ENCODE measurements around the gene DCAF7. TPM values are rescaled to one million over a fixed set of nuclear protein-coding genes. Genes with fewer than 3 reads are reported as not detected.

DCAF7 gene, protein sequence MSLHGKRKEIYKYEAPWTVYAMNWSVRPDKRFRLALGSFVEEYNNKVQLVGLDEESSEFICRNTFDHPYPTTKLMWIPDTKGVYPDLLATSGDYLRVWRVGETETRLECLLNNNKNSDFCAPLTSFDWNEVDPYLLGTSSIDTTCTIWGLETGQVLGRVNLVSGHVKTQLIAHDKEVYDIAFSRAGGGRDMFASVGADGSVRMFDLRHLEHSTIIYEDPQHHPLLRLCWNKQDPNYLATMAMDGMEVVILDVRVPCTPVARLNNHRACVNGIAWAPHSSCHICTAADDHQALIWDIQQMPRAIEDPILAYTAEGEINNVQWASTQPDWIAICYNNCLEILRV
- 10 to 100 TPM; 25.5 to 33.3 (median 28.2) TPM for total RNA-seq

DNA sequence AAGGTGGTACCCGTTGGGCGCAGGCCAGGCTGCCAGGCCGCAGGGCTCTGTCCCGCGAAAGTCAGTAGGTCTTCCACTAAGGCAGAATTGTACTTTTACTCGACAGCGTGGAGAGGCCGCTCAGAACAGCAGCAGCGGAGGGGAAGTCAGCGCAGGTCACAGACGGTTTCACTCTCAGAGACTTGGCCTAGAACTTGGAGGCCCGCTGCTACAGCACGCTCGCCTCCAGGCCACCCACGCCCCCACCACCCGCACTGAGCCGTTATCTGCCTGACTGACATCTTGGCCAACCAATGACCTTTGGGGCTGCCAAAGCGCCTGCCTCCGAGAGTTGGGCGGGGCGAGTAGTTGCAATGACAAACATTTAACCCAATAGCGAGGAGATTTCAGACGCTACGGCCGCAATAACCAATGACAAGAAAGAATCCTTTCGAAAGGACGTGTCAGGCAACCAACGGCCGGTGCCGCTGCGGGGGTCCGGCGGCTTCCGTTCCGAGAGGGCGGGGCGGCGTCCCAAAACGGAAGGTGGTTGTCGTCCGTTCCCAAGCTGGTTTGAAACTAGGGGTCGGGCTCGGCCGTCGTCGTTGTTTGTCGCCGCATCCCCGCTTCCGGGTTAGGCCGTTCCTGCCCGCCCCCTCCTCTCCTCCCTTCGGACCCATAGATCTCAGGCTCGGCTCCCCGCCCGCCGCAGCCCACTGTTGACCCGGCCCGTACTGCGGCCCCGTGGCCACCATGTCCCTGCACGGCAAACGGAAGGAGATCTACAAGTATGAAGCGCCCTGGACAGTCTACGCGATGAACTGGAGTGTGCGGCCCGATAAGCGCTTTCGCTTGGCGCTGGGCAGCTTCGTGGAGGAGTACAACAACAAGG lies at the start of gene DCAF7:
DCAF7 (plus strand) TSS at position 532 of the 871 bp plus-strand sequence; CDS start at position 733, 201 bp downstream.
- peak; percentile 99 to 100 for DNase-seq (ENCODE audit: low spot score in 2 of 2)
- peak; percentile 69 to 77 for TF ChIP-seq EP300 (IDR thresholded peaks at IDR 0.05)
- TF ChIP-seq, protein P1, sequence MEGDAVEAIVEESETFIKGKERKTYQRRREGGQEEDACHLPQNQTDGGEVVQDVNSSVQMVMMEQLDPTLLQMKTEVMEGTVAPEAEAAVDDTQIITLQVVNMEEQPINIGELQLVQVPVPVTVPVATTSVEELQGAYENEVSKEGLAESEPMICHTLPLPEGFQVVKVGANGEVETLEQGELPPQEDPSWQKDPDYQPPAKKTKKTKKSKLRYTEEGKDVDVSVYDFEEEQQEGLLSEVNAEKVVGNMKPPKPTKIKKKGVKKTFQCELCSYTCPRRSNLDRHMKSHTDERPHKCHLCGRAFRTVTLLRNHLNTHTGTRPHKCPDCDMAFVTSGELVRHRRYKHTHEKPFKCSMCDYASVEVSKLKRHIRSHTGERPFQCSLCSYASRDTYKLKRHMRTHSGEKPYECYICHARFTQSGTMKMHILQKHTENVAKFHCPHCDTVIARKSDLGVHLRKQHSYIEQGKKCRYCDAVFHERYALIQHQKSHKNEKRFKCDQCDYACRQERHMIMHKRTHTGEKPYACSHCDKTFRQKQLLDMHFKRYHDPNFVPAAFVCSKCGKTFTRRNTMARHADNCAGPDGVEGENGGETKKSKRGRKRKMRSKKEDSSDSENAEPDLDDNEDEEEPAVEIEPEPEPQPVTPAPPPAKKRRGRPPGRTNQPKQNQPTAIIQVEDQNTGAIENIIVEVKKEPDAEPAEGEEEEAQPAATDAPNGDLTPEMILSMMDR (IDR thresholded peaks at IDR 0.05): peak in 1 of 5 experiments; percentile 56
- peak in 1 of 2 donors; percentile 63 for TF ChIP-seq POLR2A (IDR thresholded peaks at IDR 0.05)
- Histone ChIP-seq H3K4me1 (peaks cover 0 to 52% (median 22%) of the 10 kb centered on the region in 4 donors), H3K36me3 (no peaks in the 10 kb centered on the region), H3K27me3 (no peaks in the 10 kb centered on the region), H3K27ac (peak within 1 kb of the TSS; percentile 80 to 95 (median 92)), H3K4me3 (peak within 1 kb of the TSS; percentile 80 to 100 (median 96)), H3K9me3 (no peaks in the 10 kb centered on the region)
- 1% methylated on average over 38 to 41 of the region's 72 CpGs for WGBS, 2 donors

- no peak for DNase-seq (ENCODE audit: low spot score in 2 of 2)
- Histone ChIP-seq H3K4me3 (no peak overlapping the region), H3K9me3 (peaks cover 0 to 7% (median 0%) of the 10 kb centered on the region in 4 donors), H3K27me3 (peaks cover 0 to 5% of the 10 kb centered on the region in 2 donors), H3K4me1 (no peaks in the 10 kb centered on the region), H3K27ac (no peak overlapping the region), H3K36me3 (no peaks in the 10 kb centered on the region)
- WGBS, 2 donors: 52 to 53% methylated on average over 14 of the region's 14 CpGs
- TF ChIP-seq POLR2A (IDR thresholded peaks at IDR 0.05) (no peak), EP300 (IDR thresholded peaks at IDR 0.05) (no peak)
- TF ChIP-seq, protein P1 (IDR thresholded peaks at IDR 0.05): no peak
Observed at GRCh38 chr17:63500543-63501390, 49.5 kb upstream of the DCAF7 start.

DNA sequence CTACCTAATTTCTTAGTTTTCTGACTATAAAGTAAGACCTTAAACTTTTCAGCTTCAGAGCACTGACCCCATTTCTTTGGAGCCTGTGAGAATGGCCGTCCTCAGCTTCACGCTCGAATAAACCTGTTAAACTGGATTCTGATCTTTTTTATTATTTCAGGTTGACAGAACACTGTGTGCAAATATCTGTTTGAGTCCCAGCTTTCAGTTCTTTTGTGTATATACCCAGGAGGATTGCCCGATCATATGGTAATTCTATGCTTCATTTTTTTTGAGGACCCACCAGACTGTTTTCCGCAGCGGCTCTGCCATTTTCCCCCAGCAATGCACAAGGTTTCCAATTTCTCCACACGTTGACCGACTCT lies 47.0 kb upstream of the DCAF7 start:
- H3K27me3 ChIP-seq: peaks cover 0 to 11% of the 10 kb centered on the region in 2 donors
- peaks cover 0 to 8% (median 0%) of the 10 kb centered on the region in 4 donors for H3K9me3 ChIP-seq
- no peak overlapping the region for H3K27ac ChIP-seq
- TF ChIP-seq POLR2A (IDR thresholded peaks at IDR 0.05) (no peak), EP300 (IDR thresholded peaks at IDR 0.05) (no peak)
- TF ChIP-seq, protein P1 (IDR thresholded peaks at IDR 0.05): no peak
- no peak overlapping the region for H3K4me3 ChIP-seq
- no peaks in the 10 kb centered on the region for H3K4me1 ChIP-seq
- 70 to 77% methylated on average over 8 of the region's 8 CpGs for WGBS, 2 donors
- DNase-seq (ENCODE audit: low spot score in 2 of 2): no peak
- no peaks in the 10 kb centered on the region for H3K36me3 ChIP-seq

DNA sequence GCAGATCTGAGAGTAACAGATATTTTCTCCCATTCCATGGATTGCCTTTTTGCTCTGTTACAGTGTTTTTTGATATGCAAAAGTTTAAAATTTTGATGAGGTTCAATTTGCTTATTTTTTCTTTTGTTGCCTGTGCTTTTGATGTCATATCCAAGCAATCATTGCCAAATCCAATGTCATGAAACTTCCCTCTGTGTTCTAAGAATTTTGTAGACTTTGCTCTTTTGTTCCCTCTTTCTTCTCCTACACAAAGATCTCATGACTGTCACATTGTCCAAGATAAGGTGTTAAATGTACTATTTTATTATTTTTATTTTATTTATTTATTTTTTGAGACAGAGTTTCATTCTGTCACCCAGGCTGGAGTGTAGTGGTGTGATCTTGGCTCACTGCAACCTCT lies 46.0 kb upstream of the DCAF7 start:
- H3K4me1 ChIP-seq: no peaks in the 10 kb centered on the region
- DNase-seq (ENCODE audit: low spot score in 2 of 2): no peak
- no peak overlapping the region for H3K4me3 ChIP-seq
- H3K36me3 ChIP-seq: no peaks in the 10 kb centered on the region
- no peak overlapping the region for H3K27ac ChIP-seq
- H3K27me3 ChIP-seq: peaks cover 0 to 11% of the 10 kb centered on the region in 2 donors
- H3K9me3 ChIP-seq: peaks cover 0 to 8% (median 0%) of the 10 kb centered on the region in 4 donors
- no peak for TF ChIP-seq EP300 (IDR thresholded peaks at IDR 0.05)
- TF ChIP-seq POLR2A (IDR thresholded peaks at IDR 0.05): no peak
- TF ChIP-seq, protein P1 (IDR thresholded peaks at IDR 0.05): no peak
